Cardiac fibroblast (primary cell): ENCODE results near the gene PTPRR.
"Not testable (repeated sequence)": the region's sequence is repeated elsewhere in the genome, so short reads cannot be mapped to it uniquely, and the experiment has no call there.

Source experiments
- DNase-seq, 2 donors: peaks; one replicate each; pipeline versions ENCODE4 v3.0.0 to v3.0.0-alpha.2; 2010; ENCODE audit warnings: low read depth in 2 of 2
- H3K4me3 ChIP-seq, 2 donors: replicated peaks in 1 of 2; 1 replicate in 1 of 2; 2 replicates in 1 of 2; pipeline ENCODE4 v1.5.1; 2011; ENCODE audit warnings: low read depth in 2 of 2, low read length in 2 of 2, mild to moderate bottlenecking in 2 of 2, moderate library complexity in 1 of 2
- TF ChIP-seq, protein P1 (sequence below): IDR thresholded peaks from one replicate; pipeline ENCODE4 v1.5.1; 2011; ENCODE audit warnings: low read depth, mild to moderate bottlenecking, low read length, inconsistent platforms

The PTPRR gene

DNA sequence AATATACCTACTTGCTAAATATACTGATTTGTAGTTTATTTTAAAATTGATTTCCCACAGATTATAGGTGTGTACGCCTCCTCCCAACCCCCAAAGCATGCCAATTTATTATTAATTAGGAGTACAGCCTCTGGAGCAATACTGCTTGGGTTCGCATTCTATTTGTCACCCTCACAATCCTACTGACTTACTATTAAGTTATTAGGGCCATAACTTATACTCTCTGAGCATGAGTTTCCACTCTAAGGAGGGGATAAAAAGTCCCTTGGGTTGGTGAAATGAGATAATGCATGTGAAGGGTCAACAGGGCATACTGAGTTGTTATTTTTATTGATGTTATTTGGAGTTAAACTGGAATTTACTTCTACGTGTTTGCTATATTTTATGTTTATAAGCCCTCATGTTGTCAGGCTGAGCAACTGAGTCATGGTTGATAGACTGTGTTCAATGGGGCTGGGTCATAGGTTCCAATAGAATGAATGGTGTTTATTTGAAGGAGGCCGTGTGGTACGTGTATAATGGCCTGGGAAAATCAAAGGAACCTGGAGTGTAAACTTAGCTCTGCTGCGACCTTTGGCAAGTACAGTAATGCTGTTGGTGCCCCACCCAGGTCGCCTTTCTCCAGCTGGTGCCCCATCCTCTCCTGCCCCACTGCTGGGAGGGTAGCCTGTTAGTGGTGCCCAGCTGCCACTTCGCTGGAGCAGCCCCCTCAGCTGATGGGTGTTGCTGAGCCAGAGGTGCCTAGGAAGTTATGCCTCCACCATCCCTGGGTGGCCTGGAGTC is 184.0 kb downstream of the PTPRR start:
- TF ChIP-seq, protein P1, sequence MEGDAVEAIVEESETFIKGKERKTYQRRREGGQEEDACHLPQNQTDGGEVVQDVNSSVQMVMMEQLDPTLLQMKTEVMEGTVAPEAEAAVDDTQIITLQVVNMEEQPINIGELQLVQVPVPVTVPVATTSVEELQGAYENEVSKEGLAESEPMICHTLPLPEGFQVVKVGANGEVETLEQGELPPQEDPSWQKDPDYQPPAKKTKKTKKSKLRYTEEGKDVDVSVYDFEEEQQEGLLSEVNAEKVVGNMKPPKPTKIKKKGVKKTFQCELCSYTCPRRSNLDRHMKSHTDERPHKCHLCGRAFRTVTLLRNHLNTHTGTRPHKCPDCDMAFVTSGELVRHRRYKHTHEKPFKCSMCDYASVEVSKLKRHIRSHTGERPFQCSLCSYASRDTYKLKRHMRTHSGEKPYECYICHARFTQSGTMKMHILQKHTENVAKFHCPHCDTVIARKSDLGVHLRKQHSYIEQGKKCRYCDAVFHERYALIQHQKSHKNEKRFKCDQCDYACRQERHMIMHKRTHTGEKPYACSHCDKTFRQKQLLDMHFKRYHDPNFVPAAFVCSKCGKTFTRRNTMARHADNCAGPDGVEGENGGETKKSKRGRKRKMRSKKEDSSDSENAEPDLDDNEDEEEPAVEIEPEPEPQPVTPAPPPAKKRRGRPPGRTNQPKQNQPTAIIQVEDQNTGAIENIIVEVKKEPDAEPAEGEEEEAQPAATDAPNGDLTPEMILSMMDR: no peak
- no peak overlapping the region for H3K4me3 ChIP-seq
- DNase-seq: no peak

DNA sequence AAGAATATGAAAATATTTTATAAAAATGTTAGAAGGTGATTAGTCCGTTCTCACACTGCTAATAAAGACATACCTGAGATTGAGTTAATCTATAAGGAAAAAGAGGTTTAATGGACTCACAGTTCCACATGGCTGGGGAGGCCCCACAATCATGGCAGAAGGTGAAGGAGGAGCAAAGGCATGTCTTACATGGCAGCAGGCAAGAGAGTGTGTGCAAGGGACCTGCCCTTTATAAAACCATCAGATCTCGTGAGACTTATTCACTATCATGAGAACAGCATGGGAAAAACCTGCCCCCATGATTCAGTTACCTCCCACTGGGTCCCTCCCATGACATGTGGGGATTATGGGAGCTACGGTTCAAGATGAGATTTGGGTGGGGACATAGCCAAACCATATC is 185.3 kb downstream of the PTPRR start:
- not testable (repeated sequence) for DNase-seq, H3K4me3 ChIP-seq

DNA sequence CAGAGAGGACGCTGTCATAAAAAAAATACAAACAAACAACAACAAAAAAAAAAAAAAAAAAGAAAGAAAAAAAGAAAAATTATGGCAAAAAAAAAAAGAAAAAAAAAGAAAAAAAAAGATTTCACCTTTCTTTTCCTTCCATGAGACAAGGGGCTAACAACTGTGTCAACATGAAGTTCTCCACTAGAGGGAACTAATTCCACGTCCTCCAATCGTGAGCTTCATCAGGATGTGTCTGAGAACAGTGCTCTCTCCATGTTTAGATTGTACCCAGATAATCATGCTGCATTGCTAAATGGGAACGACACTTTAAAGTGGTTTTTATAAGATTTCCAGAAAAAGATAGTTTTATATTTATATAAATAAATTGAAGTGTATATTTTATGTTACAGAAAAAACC is 187.2 kb downstream of the PTPRR start:
- H3K4me3 ChIP-seq: no peak overlapping the region
- TF ChIP-seq, protein P1: peak; percentile 71
- peak; percentile 84 to 91 for DNase-seq

DNA sequence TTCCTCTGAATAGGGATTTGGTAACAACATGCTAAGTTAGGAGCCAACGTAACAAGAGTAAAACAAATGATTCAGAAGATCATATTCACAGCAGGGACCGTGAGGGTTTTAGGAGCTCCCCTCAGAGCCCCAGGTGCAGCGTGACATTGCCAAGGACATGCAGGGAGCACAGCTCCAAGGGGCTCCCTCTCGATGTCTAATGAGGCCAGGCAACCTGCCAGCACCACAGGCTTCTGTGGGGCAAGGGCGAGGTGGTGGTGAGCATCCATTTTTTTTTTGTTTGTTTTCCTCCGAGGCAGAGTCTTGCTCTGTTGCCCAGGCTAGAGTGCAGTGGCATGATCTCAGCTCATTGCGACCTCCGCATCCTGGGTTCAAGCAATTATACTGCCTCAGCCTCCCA is 188.3 kb downstream of the PTPRR start:
- TF ChIP-seq, protein P1: no peak
- no peak overlapping the region for H3K4me3 ChIP-seq

DNA sequence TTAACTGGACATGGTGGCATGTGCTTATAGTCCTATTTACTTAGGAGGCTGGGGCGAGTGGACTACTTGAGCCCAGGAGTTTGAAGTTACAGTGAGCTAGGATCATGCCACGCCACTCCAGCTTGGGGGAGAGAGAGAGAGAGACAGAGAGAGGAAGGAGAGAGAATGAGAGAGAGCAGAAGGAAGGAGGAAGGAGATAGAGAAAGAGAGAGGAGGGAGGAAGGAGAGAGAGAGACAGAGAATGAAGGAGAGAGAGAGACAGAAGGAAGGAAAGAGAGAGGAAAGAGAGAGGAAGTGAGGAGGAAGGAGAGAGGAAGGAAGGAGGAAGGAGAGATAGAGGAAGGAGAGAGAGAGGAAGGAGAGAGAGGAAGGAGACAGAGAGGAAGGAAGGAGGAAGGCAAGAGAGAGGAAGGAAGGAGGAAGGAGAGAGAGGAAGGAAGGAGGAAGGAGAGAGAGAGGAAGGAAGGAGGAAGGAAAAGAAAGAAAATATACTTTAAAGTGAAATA is 189.8 kb downstream of the PTPRR start:
- no peak overlapping the region for H3K4me3 ChIP-seq
- TF ChIP-seq, protein P1: no peak
- no peak for DNase-seq

More for the DNA sequence above, 188.3 kb downstream of the PTPRR start:
- no peak for DNase-seq

DNA sequence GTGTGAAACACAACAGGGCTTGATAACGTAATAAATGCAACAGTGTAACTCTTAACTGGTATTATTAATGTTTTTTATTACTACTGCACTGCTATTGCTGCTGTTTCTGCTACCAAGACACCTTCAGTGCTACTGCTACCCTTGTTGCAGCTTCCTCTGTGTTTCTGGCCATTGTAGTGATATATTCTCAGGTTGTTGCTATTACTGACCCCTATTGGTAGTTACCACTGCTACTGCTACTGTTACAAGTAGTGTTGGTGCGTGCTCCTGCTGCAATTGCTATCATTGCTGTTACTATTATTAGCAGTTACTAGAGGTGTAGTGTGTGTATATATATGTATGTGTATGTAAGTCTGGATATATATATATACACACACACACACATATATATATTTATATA is 196.1 kb downstream of the PTPRR start:
- DNase-seq: peak; percentile 10 to 48
- H3K4me3 ChIP-seq: no peak overlapping the region
- TF ChIP-seq, protein P1: peak; percentile 39

DNA sequence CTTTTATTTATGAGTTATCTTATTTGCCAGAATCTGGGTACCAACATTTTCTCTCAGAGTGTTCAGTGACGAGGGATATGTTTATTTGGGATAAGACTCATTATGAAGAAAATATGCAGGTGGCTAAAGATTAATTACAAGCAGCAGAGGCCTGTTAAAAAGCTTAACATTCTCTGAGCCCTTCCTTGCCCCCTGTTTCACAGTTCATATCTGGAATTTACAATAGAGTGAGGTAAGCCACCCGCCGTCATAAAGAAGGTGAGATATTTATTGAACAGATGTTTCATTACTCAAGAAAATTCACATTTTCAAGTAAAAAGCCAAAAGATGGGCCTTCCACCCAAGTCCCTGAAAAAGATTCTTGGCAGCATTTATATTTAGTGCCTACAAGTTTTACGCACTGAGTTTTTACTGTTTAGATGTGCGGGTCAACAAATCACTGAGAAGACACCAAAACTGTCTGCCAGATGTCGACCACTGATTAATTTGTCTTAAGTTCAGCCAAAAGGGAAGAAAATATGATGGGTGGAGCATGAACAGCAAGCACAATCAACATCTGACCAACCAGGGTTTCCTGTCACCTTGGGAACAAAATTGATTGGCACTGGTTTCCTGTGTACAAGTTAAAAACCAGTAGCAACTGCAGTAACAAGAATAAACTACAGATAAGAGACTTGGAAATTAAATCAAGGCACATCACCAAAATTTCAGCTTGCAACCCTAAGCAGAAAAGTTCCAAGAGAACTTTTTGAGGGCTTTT is 197.8 kb downstream of the PTPRR start:
- DNase-seq: peak; percentile 12 to 71
- TF ChIP-seq, protein P1: no peak

More for the DNA sequence above, 197.8 kb downstream of the PTPRR start:
- H3K4me3 ChIP-seq: no peak overlapping the region
